ENCODE data around the gene IPPK.
"Not testable (repeated sequence)": the region's sequence is repeated elsewhere in the genome, so short reads cannot be mapped to it uniquely, and the experiment has no call there.

Gene IPPK

DNA sequence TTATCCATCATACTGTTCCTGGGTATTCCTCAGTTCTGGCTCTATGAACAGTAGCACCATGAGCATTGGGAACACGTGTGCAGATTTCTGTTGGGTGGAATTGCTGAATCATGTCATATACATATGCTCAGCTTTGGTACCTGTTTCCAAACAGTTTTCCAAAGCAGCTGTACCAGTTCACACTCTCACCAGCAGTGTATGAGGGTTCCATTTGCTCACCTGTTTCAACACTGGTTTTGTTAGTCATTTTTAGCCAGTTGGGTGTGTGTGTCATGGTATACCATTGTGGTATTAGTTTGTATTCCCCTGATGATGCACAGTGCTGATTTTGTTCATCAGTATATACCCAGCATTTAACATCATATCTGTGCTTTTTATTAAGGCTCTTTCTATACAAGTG, 77.4 kb downstream of the IPPK start:
- no peak for DNase-seq (ENCODE audit: low read depth)

DNA sequence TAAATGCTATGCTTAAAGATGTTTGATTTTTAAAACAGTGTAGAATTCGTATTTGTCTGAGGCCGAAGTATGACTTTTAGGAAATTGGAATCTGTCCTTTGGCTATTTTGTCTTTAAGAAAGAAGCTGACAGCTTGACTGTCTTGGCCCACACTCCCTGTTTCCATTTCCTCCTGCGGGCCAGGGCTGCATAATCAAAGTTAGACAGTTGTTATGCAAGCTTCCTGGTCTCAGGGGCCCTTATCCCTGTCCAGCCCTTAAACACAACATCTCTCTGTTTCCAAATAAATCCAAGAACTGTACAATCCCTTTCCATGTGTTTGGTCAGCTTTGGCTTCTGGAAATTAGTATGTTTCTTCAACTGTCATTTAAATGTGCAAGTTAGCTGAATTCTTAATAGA, 79.6 kb downstream of the IPPK start:
- no peak for DNase-seq (ENCODE audit: low read depth)

DNA sequence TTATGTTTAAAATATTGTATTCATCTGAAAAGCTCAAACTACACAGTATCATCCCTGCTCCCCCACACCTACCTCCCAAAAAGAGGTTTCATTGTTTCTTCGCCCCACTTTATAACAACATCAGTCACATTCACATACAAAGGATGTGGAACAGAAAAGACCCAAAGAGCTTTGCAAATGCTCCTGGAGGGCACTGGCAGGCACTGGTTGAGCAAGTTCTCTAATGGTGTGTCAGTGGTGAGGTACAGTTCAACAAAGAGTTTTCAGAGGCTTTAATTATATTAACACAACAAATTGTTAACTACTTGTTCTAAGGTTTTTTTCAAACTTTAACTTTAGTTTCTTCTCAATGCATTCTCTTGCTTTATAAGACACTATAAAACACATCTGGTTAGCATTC, 80.0 kb downstream of the IPPK start:
- DNase-seq (ENCODE audit: low read depth): no peak

DNA sequence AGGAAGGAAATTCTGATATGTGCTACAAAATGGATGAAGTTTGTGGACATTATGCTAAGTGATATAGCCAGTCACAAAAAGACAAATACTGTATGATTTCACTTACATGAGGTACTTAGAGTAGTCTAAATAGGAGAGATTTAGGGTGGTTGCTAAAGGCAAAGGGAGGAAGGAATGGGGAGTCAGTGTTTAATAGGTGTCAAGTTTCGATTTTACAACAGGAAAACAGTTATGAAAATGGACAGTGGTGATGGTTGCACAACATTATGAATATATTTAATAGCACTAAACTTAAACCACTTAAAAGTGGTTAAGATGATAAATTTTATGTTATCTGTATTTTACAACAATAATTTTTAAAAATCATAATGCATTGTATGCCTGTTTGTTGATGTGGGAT, 93.8 kb downstream of the IPPK start:
- no peak for DNase-seq (ENCODE audit: low read depth)

DNA sequence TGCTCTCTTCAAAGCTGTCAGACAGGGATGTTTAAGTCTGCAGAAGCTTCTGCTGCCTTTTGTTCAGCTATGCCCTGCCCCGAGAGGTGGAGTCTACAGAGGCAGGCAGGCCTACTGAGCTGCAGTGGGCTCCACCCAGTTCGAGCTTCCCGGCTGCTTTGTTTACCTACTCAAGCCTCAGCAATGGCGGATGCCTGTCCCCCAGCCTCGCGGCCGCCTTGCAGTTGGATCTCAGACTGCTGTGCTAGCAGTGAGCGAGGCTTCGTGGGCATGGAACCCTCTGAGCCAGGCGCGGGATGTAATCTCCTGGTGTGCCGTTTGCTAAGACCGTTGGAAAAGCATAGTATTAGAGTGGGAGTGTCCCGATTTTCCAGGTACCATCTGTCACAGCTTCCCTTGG, 96.3 kb downstream of the IPPK start:
- not testable (repeated sequence) for DNase-seq (ENCODE audit: low read depth)

DNA sequence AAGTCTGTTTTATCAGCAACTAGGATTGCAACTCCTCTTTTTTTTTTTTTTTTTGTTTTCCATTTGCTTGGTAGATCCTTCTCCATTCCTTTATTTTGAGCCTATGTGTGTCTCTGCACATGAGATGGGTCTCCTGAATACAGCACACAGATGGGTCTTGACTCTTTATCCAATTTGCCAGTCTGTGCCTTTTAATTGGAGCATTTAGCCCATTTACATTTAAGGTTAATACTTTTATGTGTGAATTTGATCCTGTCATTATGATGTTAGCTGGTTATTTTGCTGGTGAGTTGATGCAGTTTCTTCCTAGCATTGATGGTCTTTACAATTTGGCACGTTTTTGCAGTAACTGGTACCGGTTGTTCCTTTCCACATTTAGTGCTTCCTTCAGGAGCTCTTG, 98.1 kb downstream of the IPPK start:
- DNase-seq (ENCODE audit: low read depth): not testable (repeated sequence)

DNA sequence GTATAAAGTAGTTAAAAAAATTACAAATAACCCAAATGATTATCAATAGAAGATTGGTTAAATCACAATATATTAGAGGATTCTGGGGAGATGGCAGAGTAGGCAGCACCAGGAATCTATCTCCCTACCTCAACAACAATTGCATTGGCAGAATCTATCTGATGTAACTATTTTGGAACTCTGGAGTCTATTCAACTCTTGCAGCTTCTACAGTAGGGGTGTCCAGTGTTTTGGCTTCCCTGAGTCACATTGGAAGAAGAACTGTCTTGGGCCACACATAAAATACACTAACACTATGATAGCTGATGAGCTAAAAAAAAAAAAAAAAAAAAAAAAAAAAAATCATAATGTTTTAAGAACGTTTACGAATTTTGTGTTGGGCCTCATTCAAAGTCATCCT, 104.9 kb downstream of the IPPK start:
- peak; percentile 33 for DNase-seq (ENCODE audit: low read depth)

DNA sequence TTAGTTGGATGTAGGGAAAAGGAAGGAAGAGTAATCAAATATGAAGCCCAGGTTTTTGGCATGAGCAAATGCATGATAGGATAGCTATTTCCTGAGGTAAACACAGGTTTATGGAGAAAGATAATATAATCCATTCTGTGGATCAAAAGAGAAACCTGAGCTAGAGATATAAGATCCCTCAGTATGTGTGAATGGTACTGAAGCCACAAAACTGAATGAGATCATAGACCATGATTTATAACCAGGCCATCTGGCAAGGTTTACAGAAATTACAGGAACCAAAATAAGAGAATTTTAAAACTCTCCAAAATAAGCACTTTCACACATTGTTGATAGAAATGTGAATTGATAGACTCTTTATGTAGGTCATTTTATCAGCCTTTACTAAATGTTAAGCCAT, 105.4 kb downstream of the IPPK start:
- no peak for DNase-seq (ENCODE audit: low read depth)

Data from GM04504 (cell line).